NT2/D1 (cell line): ENCODE data around the gene NME7.

Experiments
- YY1 ChIP-seq: IDR thresholded peaks from 2 replicates; pipeline ENCODE4 v1.6.1; 2011; ENCODE audit not compliant: insufficient read length, insufficient read depth
- ZNF274 ChIP-seq: IDR thresholded peaks from 2 replicates; pipeline ENCODE4 v1.6.1; 2011; ENCODE audit warnings: mild to moderate bottlenecking, low read depth, low read length

GRCh38 chr1:169361281-169361680, 6.3 kb downstream of the NME7 start:
- TF ChIP-seq ZNF274 (no peak), YY1 (no peak)
